ENCODE data around the gene CNOT6.
"Not testable (repeated sequence)": the region's sequence is repeated elsewhere in the genome, so short reads cannot be mapped to it uniquely, and the experiment has no call there.

CNOT6 gene

DNA sequence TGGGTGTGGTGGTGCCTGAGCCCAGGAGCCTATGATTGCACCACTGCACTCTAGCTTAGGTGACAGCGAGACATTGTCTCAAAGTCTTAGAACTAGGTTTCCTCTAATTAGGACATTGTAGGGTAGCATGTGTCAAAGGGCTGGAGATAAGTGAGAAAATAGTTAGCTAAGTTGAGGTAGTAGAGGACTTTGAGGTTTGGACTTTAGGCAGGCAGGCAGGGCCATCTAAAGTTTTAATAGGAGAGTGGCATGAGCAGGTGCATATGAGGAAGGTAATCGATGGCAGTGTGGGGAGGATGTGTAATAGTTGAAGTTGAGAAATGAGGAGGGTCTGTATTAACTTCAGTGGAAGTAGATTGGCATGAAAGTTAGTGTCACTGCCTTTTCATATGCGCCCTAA lies 21.1 kb downstream of the CNOT6 start:
- no peak for DNase-seq
- Histone ChIP-seq H3K4me3 (ENCODE audit: control insufficient read depth in 1 of 7, extremely low read depth in 1 of 7, insufficient read depth in 4 of 7, low read depth in 2 of 7, low read length in 6 of 7) (no peak overlapping the region), H3K4me1 (ENCODE audit: control extremely low read depth in 1 of 4, control insufficient read depth in 4 of 4, insufficient read depth in 4 of 4, low read length in 3 of 4) (peaks cover 4 to 8% (median 5%) of the 10 kb centered on the region in 4 experiments), H3K27me3 (replicated peaks in 2 of 5; ENCODE audit: control insufficient read depth in 4 of 5, insufficient read depth in 5 of 5, low read length in 4 of 5) (no peaks in the 10 kb centered on the region), H3K27ac (ENCODE audit: insufficient read depth in 1 of 2, low read depth in 1 of 2, low read length in 2 of 2, poor library complexity in 1 of 2, severe bottlenecking in 2 of 2) (no peak overlapping the region), H3K36me3 (ENCODE audit: control insufficient read depth in 4 of 4, insufficient read depth in 4 of 4, low read length in 3 of 4) (peaks cover 0 to 2% (median 0%) of the 10 kb centered on the region in 4 experiments), H3K9me3 (ENCODE audit: control extremely low read depth in 1 of 5, control insufficient read depth in 4 of 5, insufficient read depth in 2 of 5, low read depth in 1 of 5, low read length in 4 of 5) (no peaks in the 10 kb centered on the region)
- 95% methylated on average over 2 of the region's 3 CpGs for WGBS (ENCODE audit: insufficient coverage)
- ChIA-PET POLR2A (no interaction called here), CTCF (interaction anchor here (1.0 kb wide), 1 partner anchor 21 kb away, joined by 3 read pairs; no protein-coding TSS in a partner anchor)

- DNase-seq; POLR2A ChIA-PET; H3K27ac ChIP-seq (ENCODE audit: insufficient read depth in 1 of 2, low read depth in 1 of 2, low read length in 2 of 2, poor library complexity in 1 of 2, severe bottlenecking in 2 of 2); H3K36me3 ChIP-seq (ENCODE audit: control insufficient read depth in 4 of 4, insufficient read depth in 4 of 4, low read length in 3 of 4); H3K27me3 ChIP-seq (replicated peaks in 2 of 5; ENCODE audit: control insufficient read depth in 4 of 5, insufficient read depth in 5 of 5, low read length in 4 of 5); H3K4me1 ChIP-seq (ENCODE audit: control extremely low read depth in 1 of 4, control insufficient read depth in 4 of 4, insufficient read depth in 4 of 4, low read length in 3 of 4); H3K9me3 ChIP-seq (ENCODE audit: control extremely low read depth in 1 of 5, control insufficient read depth in 4 of 5, insufficient read depth in 2 of 5, low read depth in 1 of 5, low read length in 4 of 5); H3K4me3 ChIP-seq (ENCODE audit: control insufficient read depth in 1 of 7, extremely low read depth in 1 of 7, insufficient read depth in 4 of 7, low read depth in 2 of 7, low read length in 6 of 7); CTCF ChIA-PET: not testable (repeated sequence)
- 100% methylated on average over 5 of the region's 7 CpGs for WGBS (ENCODE audit: insufficient coverage)
Measured at GRCh38 chr5:180515974-180516373, 21.8 kb downstream of the CNOT6 start.

DNA sequence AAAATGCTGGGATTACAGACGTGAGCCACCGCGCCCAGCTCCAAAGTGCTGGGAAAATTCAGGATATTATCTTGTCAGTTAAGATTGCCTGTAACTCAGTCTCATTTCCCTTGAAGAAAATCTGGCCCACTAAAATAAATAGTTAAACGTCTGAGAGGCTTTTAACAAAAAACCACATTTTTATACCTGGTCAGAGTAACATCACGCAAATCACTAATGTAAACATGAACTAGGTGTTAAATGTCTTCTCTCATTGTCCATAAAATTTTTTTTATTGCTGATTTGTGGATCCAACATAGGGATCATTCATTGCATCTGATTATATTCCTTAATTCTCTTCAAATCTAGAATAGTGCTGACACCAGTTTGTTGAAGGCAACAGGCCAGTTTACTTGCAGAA lies 22.3 kb downstream of the CNOT6 start:
- no peak overlapping the region for H3K4me3 ChIP-seq (ENCODE audit: control insufficient read depth in 1 of 7, extremely low read depth in 1 of 7, insufficient read depth in 4 of 7, low read depth in 2 of 7, low read length in 6 of 7)
- 95% methylated on average over 4 of the region's 5 CpGs for WGBS (ENCODE audit: insufficient coverage)
- peak overlapping the region in 1 of 2 experiments; percentile 16 for H3K27ac ChIP-seq (ENCODE audit: insufficient read depth in 1 of 2, low read depth in 1 of 2, low read length in 2 of 2, poor library complexity in 1 of 2, severe bottlenecking in 2 of 2)
- peaks cover 0 to 2% (median 0%) of the 10 kb centered on the region in 4 experiments for H3K36me3 ChIP-seq (ENCODE audit: control insufficient read depth in 4 of 4, insufficient read depth in 4 of 4, low read length in 3 of 4)
- POLR2A ChIA-PET = no interaction called here
- H3K9me3 ChIP-seq (ENCODE audit: control extremely low read depth in 1 of 5, control insufficient read depth in 4 of 5, insufficient read depth in 2 of 5, low read depth in 1 of 5, low read length in 4 of 5) = no peaks in the 10 kb centered on the region
- DNase-seq = no peak
- peaks cover 4 to 9% (median 6%) of the 10 kb centered on the region in 4 experiments for H3K4me1 ChIP-seq (ENCODE audit: control extremely low read depth in 1 of 4, control insufficient read depth in 4 of 4, insufficient read depth in 4 of 4, low read length in 3 of 4)
- no peaks in the 10 kb centered on the region for H3K27me3 ChIP-seq (replicated peaks in 2 of 5; ENCODE audit: control insufficient read depth in 4 of 5, insufficient read depth in 5 of 5, low read length in 4 of 5)
- CTCF ChIA-PET = no interaction called here

- ChIA-PET POLR2A (no interaction called here), CTCF (interaction anchor here (0.9 to 1.4 kb wide), 3 partner anchors 28 to 87 kb away, joined by 3 read pairs; no protein-coding TSS in a partner anchor)
- no peak overlapping the region for H3K4me3 ChIP-seq (ENCODE audit: control insufficient read depth in 1 of 7, extremely low read depth in 1 of 7, insufficient read depth in 4 of 7, low read depth in 2 of 7, low read length in 6 of 7)
- H3K27me3 ChIP-seq (replicated peaks in 2 of 5; ENCODE audit: control insufficient read depth in 4 of 5, insufficient read depth in 5 of 5, low read length in 4 of 5) = no peaks in the 10 kb centered on the region
- peak in 2 of 3 donors; percentile 63 to 73 for DNase-seq
- H3K4me1 ChIP-seq (ENCODE audit: control extremely low read depth in 1 of 4, control insufficient read depth in 4 of 4, insufficient read depth in 4 of 4, low read length in 3 of 4) = peaks cover 10 to 25% (median 15%) of the 10 kb centered on the region in 4 experiments
- H3K9me3 ChIP-seq (ENCODE audit: control extremely low read depth in 1 of 5, control insufficient read depth in 4 of 5, insufficient read depth in 2 of 5, low read depth in 1 of 5, low read length in 4 of 5) = no peaks in the 10 kb centered on the region
- no peak overlapping the region for H3K27ac ChIP-seq (ENCODE audit: insufficient read depth in 1 of 2, low read depth in 1 of 2, low read length in 2 of 2, poor library complexity in 1 of 2, severe bottlenecking in 2 of 2)
- 8% methylated on average over 2 of the region's 3 CpGs for WGBS (ENCODE audit: insufficient coverage)
- peaks cover 0 to 2% (median 0%) of the 10 kb centered on the region in 4 experiments for H3K36me3 ChIP-seq (ENCODE audit: control insufficient read depth in 4 of 4, insufficient read depth in 4 of 4, low read length in 3 of 4)
Measured at GRCh38 chr5:180519098-180519497, 24.9 kb downstream of the CNOT6 start.

DNA sequence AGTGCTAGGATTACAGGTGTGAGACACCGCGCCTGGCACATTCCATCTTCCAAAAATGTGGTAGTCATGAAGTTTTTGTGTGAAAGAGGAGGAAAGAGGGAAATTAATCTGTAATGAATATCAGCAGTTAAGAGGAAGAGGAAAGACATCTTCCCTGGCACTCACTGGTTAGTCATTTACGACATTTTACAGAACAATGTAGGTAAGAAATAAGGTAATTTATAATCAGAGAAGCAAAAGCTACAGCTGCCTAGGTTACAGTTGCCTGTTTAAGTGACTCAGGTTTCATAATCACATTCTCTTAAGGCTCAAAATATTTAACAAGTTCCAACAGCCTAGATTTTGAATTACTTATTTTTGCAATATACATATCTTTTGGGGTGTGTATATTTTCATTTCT lies 26.9 kb downstream of the CNOT6 start:
- ChIA-PET POLR2A (no interaction called here), CTCF (no interaction called here)
- Histone ChIP-seq H3K9me3 (ENCODE audit: control extremely low read depth in 1 of 5, control insufficient read depth in 4 of 5, insufficient read depth in 2 of 5, low read depth in 1 of 5, low read length in 4 of 5) (no peaks in the 10 kb centered on the region), H3K36me3 (ENCODE audit: control insufficient read depth in 4 of 4, insufficient read depth in 4 of 4, low read length in 3 of 4) (no peaks in the 10 kb centered on the region), H3K4me3 (ENCODE audit: control insufficient read depth in 1 of 7, extremely low read depth in 1 of 7, insufficient read depth in 4 of 7, low read depth in 2 of 7, low read length in 6 of 7) (no peak overlapping the region), H3K27ac (ENCODE audit: insufficient read depth in 1 of 2, low read depth in 1 of 2, low read length in 2 of 2, poor library complexity in 1 of 2, severe bottlenecking in 2 of 2) (no peak overlapping the region), H3K4me1 (ENCODE audit: control extremely low read depth in 1 of 4, control insufficient read depth in 4 of 4, insufficient read depth in 4 of 4, low read length in 3 of 4) (peaks cover 12 to 33% (median 19%) of the 10 kb centered on the region in 4 experiments), H3K27me3 (replicated peaks in 2 of 5; ENCODE audit: control insufficient read depth in 4 of 5, insufficient read depth in 5 of 5, low read length in 4 of 5) (no peaks in the 10 kb centered on the region)
- DNase-seq = no peak
- WGBS (ENCODE audit: insufficient coverage) = 100% methylated on average over 2 of the region's 3 CpGs

GRCh38 chr5:180521591-180521990 lies 27.4 kb downstream of the CNOT6 start:
- no peak for DNase-seq
- H3K4me3 ChIP-seq (ENCODE audit: control insufficient read depth in 1 of 7, extremely low read depth in 1 of 7, insufficient read depth in 4 of 7, low read depth in 2 of 7, low read length in 6 of 7) = no peak overlapping the region
- no peak overlapping the region for H3K27ac ChIP-seq (ENCODE audit: insufficient read depth in 1 of 2, low read depth in 1 of 2, low read length in 2 of 2, poor library complexity in 1 of 2, severe bottlenecking in 2 of 2)
- ChIA-PET CTCF (no interaction called here), POLR2A (no interaction called here)
- 100% methylated on average over 1 of the region's 1 CpG for WGBS (ENCODE audit: insufficient coverage)
- peaks cover 12 to 33% (median 19%) of the 10 kb centered on the region in 4 experiments for H3K4me1 ChIP-seq (ENCODE audit: control extremely low read depth in 1 of 4, control insufficient read depth in 4 of 4, insufficient read depth in 4 of 4, low read length in 3 of 4)
- H3K9me3 ChIP-seq (ENCODE audit: control extremely low read depth in 1 of 5, control insufficient read depth in 4 of 5, insufficient read depth in 2 of 5, low read depth in 1 of 5, low read length in 4 of 5) = no peaks in the 10 kb centered on the region
- H3K36me3 ChIP-seq (ENCODE audit: control insufficient read depth in 4 of 4, insufficient read depth in 4 of 4, low read length in 3 of 4) = no peaks in the 10 kb centered on the region
- H3K27me3 ChIP-seq (replicated peaks in 2 of 5; ENCODE audit: control insufficient read depth in 4 of 5, insufficient read depth in 5 of 5, low read length in 4 of 5) = no peaks in the 10 kb centered on the region

DNA sequence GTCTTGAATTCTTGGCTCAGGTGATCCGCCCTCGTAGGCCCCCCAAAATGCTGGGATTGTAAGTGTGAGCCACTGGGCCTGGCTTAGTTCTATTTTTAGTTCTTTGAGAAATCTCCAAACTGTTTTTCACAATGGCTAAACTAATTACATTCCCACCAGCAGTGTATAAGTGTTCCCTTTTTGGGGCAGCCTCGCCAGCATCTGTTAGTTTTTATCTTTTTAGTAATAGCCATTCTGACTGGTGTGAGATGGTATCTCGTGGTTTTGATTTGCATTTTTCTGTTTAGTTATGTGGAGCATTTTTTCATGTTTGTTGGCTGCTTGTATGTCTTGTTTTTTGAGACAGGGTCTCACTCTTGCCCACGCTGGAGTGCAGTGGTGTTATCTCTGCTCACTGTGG lies 28.2 kb downstream of the CNOT6 start:
- H3K4me3 ChIP-seq (ENCODE audit: control insufficient read depth in 1 of 7, extremely low read depth in 1 of 7, insufficient read depth in 4 of 7, low read depth in 2 of 7, low read length in 6 of 7) = no peak overlapping the region

More for the DNA sequence above, 28.2 kb downstream of the CNOT6 start:
- WGBS (ENCODE audit: insufficient coverage) = 91% methylated on average over 3 of the region's 5 CpGs
- ChIA-PET CTCF (no interaction called here), POLR2A (interaction anchor here (0.6 kb wide), 1 partner anchor 19 kb away, joined by 3 read pairs; no protein-coding TSS in a partner anchor)
- peaks cover 12 to 33% (median 19%) of the 10 kb centered on the region in 4 experiments for H3K4me1 ChIP-seq (ENCODE audit: control extremely low read depth in 1 of 4, control insufficient read depth in 4 of 4, insufficient read depth in 4 of 4, low read length in 3 of 4)
- H3K36me3 ChIP-seq (ENCODE audit: control insufficient read depth in 4 of 4, insufficient read depth in 4 of 4, low read length in 3 of 4) = peaks cover 0 to 4% (median 1%) of the 10 kb centered on the region in 4 experiments
- no peak overlapping the region for H3K27ac ChIP-seq (ENCODE audit: insufficient read depth in 1 of 2, low read depth in 1 of 2, low read length in 2 of 2, poor library complexity in 1 of 2, severe bottlenecking in 2 of 2)
- H3K27me3 ChIP-seq (replicated peaks in 2 of 5; ENCODE audit: control insufficient read depth in 4 of 5, insufficient read depth in 5 of 5, low read length in 4 of 5) = no peaks in the 10 kb centered on the region
- H3K9me3 ChIP-seq (ENCODE audit: control extremely low read depth in 1 of 5, control insufficient read depth in 4 of 5, insufficient read depth in 2 of 5, low read depth in 1 of 5, low read length in 4 of 5) = no peaks in the 10 kb centered on the region
- peak in 1 of 3 donors; percentile 23 for DNase-seq

All from common myeloid progenitor, CD34-positive (primary cell).